Right renal pelvis (tissue), 4 donors: ENCODE measurements around the gene SDCCAG8. TPM values are rescaled to one million over a fixed set of nuclear protein-coding genes. Genes with fewer than 3 reads are reported as not detected.
A peak's percentile ranks its signal among the peaks of the same experiment; 100 is the strongest.

Experiments used
- DNase-seq, 4 donors: peaks; one replicate each; pipeline ENCODE4 v3.0.0-alpha.2; 2013; ENCODE audit warnings: low read depth in 4 of 4, low spot score in 3 of 4, missing footprints in 1 of 4
- polyA plus RNA-seq, 4 donors: library from polyadenylated mRNA; unstranded; fragments of 120-200 nt; gene quantifications; one replicate each; pipeline ENCODE4 v1.2.1, GENCODE V29; 2013; ENCODE audit not compliant: insufficient read length in 4 of 4

SDCCAG8 gene
- polyA plus RNA-seq, 4 donors, result 40.8 to 50.4 (median 43.7) TPM

- no peak for DNase-seq
These were observed 2.0 kb upstream of the SDCCAG8 start for GRCh38 chr1:243253926-243254232.

DNA sequence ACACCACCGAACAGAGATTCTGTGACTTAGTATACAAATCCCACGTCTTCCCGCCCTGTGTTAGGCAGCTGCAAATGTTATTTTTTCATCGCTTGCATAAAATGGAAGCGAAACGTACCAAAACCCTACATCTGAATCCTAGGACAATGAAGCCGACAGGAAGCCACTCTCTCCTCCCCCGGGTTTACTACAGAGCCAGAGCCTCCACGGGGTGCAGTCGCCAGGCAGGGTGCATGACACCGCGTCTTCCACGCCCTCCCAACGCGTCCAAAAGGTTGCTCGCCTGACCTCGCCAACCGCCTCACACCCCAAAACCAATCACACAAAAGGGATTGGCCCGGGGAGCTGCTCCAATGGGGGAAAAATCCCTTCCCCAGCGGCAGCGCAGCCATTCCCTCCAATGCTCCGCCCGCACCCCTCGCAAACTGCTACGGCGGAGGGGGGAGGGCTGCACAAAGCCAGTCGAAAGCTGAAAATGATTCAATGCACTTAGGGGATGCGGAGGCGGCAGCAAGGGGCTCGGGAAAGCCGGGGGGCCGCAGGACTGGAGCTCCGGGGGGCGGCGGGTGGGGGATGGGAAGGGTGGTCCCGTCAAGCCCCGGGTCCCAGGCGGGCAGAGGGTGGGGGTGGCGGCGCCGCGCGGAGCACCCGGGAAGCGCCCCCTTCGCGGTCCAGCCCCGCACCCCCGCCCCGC, 1.5 kb upstream of the SDCCAG8 start:
- DNase-seq, result peak in 2 of 4 donors; percentile 39 to 42

- peak; percentile 95 to 99 (median 98) for DNase-seq
These were observed 682 bp upstream of the SDCCAG8 start, which contains the start of gene CEP170 for GRCh38 chr1:243254927-243255790. CEP170 (minus strand) TSS chr1:243255281; CDS start chr1:243225280, 30,001 bp downstream.

DNA sequence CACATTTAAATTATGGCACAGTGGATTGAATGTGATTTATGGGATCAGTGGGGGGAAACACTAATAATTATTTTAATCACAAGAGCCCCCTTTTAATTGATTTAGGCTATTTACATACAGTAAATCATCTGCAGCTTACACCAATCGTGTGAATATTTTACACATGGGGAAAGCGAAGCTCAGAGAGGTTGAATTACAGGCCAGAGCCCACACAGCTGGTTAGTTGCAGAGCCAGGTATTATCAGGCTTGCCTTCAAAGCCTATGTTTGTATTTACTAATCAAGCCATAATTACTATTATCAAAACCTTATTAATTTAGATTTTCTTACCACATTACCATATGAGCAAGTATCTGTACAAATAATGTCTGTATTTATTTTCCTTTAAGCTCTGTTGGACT, 749 bp downstream of the SDCCAG8 start:
- no peak for DNase-seq

- no peak for DNase-seq
These were observed 1.3 kb downstream of the SDCCAG8 start for GRCh38 chr1:243257189-243257588.

GRCh38 chr1:243258731-243259130, 2.9 kb downstream of the SDCCAG8 start:
- no peak for DNase-seq

DNA sequence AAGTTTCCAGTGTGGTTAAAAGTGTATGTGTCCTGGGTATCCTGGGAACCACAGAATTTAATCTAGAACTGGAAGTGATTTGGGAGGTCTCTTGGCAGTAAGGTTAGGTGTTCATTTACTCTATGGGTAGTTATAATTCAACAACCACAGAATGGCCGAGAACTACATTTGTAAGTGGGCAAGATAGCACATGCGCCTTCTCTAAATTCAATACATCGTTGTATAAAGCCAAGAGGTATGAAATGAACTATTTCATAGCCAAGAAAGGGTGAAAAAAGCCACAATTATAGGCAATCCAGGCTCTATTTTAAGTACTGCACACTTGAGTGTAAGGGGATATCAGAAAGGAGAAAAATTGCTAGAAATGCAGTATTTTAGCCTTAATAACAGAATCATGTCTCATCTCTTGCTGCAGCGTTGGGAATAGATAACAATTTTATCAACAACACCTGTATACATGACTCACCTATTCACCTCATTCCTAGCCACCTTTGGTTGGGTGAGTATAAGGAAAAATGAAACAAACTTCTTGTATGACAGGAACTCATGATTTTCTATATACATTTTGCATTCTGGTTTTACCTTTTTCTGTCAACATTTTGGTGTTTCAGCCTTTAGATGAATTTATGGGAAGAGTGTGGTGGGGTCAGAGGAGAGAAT, 4.5 kb downstream of the SDCCAG8 start:
- no peak for DNase-seq

DNA sequence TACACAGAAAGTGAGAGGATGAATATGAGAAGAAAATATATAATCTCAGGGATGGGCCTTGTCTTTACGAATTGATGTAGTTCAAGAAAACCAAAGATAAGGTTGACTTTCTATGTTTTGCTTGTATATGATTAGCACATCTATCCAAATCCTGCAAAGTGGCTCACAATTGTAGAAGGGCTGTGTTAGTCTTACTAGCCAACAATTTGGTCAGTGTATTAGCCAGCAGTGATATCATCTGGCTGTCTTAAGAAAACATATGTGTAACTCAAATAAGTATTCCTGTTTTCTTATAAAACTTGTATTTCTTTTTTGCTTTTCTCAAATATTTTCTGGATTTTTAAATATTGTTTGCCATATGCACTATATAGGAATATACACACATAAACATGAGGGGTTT, 5.5 kb downstream of the SDCCAG8 start:
- DNase-seq, result no peak

DNA sequence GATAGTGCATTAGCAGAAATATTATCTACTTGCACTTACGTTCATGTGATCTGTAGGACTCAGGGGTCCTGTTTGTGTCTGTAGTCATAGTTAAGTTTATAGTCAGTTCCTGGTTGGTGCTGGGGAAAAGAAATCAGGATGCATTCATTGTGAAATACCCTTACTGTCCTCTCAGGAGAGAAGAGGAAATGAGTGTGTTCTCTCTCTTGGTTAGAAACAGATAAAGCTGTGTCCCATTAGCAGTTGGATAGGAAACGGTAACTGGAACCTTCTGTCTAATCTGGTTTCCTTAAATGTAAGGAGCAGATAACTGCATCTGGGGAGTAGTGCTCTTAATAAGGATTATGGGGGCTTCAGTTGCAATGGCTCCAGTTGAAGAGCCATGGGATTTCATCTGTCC, 8.9 kb downstream of the SDCCAG8 start:
- no peak for DNase-seq

DNA sequence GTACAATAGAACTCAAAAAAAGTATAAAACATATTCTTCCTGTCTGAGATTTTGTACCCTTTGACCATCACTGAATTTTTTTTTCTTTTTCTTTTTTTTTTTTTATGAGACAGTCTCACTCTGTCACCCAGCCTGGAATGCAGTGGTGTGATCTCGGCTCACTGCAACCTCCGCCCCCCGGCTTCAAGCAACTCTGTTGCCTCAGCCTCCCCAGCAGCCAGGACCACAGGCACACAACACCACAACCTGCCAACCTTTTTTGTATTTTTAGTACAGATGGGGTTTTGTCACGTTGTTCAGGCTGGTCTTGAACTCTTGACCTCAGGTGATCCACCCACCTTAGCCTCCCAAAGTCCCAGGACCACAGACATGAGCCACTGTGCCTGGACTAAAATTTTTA, 10.4 kb downstream of the SDCCAG8 start:
- DNase-seq, result no peak

- no peak for DNase-seq
These were observed 11.6 kb downstream of the SDCCAG8 start for GRCh38 chr1:243267471-243267880.

DNA sequence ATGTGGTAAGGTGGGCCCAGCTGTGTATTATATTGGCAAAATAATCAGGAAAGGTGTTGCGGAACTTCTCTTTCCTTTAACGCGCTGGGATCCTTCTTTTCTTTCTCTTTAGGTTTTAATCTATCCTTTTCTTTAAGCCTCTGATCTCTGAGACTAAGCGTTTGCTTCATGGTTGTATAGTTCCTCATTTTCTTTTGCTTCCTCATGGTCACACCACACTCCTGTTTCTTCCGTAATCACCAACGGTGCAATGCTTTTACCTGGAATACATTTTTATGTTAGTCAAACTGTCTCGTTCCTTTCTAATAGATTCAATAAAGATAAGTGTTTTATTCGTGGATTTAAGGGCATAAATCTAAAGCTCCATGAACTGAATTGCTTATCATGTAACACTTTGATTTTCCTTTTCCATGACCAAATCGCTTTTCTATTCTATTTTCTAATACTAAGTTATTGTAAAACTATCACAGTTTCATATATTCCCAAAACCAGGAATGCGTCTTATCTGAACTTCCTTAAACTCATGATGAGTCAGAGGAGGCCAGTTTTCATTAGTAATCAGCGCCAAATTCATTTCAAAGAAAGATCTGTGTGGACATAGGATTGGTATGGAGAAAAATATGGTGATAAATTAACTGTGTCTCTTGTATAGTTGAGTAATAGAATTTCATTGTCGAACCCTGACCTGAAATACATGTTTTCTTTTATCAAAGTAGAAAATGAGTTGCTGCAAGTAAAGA, 12.2 kb downstream of the SDCCAG8 start:
- DNase-seq, result no peak

- DNase-seq, result no peak
These were observed 13.1 kb downstream of the SDCCAG8 start for GRCh38 chr1:243268751-243269460.

DNA sequence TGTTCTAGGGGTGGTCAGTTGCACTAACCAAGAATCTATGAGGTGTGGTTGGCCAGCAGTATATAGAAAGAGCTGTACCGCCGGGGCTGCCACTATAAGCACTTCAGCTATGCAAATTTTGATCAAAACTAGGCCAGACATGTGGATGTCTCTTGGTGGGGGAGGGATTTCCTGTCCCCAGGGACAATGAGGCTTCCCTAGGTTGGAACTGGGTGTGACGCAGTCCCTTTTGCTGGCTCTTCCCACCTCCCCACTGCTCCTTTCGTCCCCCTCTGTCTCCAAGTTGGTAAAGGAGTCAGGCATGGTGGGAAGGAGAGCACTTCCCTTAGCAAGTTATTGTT, 13.6 kb downstream of the SDCCAG8 start:
- no peak for DNase-seq

DNA sequence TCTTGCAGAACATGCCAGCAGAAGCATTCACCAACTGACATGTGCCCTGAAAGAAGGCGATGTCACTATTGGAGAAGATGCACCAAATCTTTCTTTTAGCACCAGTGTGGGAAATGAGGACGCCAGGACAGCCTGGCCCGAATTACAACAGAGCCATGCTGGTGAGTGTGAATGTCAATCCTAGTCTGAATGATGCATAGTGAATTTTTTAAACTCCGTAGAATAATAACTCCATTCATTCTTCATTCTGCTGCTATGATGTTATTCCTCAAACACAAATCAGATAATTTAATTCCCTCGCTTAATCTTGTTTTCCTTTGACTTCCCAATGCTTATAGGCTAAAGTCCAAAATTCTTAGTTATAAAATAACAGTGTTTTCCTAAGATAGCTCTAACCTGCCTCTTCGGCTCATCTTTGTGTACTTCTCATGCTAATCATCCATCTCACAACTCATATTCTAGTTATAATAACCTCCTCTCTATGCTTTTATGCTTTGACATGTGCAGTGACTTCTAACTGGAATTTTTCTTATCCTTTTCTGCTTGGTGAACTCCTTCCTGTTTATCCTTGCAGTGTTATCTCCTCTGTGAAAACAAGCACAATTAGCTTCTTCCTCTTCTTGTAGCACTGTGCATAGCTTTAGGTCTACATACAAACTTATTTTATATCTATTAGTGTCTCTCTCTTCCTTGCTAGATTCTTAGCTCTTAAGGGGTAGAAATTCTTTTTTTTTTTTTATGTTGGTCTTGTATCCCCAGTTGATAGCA, 14.4 kb downstream of the SDCCAG8 start:
- DNase-seq, result no peak

- no peak for DNase-seq
These were observed 16.2 kb downstream of the SDCCAG8 start for GRCh38 chr1:243271996-243272395.

DNA sequence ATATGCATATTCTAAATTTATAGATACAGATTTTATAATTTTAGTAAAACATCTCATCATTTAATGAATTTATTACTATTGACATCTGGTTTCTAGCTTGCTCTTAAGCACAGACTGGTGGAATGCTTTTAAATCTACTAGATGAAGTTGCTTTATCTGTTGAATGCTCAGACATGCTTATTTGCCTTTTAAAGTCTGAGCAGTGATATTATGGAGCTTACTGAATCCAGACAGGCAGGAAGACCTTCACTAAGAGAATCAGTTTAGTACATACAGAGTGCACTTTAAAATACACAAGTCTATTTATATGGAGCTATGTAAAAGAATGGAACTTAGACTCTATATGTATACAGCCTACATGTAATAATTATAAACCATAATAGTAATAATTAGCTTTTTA, 16.6 kb downstream of the SDCCAG8 start:
- DNase-seq, result no peak

GRCh38 chr1:243273506-243273905, 17.7 kb downstream of the SDCCAG8 start:
- DNase-seq, result no peak

GRCh38 chr1:243273945-243274344, 18.1 kb downstream of the SDCCAG8 start:
- DNase-seq, result no peak

GRCh38 chr1:243275316-243275715, 19.5 kb downstream of the SDCCAG8 start:
- no peak for DNase-seq
